ENCODE measurements around the gene PTCH1. TPM values are rescaled to one million over a fixed set of nuclear protein-coding genes. Genes with fewer than 3 reads are reported as not detected.

PTCH1 gene
- total RNA-seq, 1 donor from 2014 or later, result 14.2 TPM

DNA sequence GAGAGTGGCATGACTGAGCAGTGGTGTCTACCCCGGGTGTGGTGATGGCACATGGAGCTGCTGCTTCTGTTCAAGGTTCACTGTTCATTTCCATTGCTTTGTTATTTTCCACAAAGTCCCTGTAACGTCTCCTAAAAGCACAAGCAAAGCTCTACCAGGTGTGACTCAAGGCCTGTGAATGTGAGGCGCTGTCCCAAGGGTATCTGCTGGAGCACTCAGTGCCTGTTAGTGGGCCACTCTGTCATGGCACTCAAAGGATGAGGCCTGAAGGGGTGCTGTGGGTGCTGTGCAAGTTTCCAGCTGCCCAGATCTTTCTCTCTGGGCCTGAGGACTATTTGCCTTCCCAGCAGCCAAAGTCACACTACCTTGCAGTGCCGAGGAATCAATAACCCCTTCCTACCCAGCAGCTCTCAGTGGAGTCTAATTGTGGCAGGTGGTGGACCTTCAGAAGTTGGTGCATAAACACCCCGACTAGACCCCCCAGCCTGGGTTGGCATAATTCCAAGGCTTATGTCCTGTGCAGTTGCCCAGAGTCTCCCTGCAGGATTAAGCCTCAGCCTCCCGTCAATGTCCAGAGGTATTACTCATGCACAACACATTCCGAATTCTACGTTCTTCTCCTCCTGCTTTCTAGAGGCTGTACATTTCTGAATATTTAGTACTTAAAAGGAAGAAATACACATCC lies 17.4 kb upstream of the PTCH1 start:
- Histone ChIP-seq H3K9me3 (no peaks in the 10 kb centered on the region), H3K27ac (no peak overlapping the region), H3K4me1 (no peaks in the 10 kb centered on the region), H3K27me3 (no peaks in the 10 kb centered on the region), H3K36me3 (no peaks in the 10 kb centered on the region), H3K4me3 (no peak overlapping the region)
- intact Hi-C loops (cut with DNase I), result no loop called here
- DNase-seq (ENCODE audit: extremely low spot score in 2 of 2), result no peak
- TF ChIP-seq CTCF (IDR thresholded peaks at IDR 0.05) (no peak), POLR2A (IDR thresholded peaks at IDR 0.05) (no peak), POLR2AphosphoS5 (IDR thresholded peaks at IDR 0.05; ENCODE audit: insufficient read depth in 1 of 2, low read depth in 1 of 2) (no peak)

DNA sequence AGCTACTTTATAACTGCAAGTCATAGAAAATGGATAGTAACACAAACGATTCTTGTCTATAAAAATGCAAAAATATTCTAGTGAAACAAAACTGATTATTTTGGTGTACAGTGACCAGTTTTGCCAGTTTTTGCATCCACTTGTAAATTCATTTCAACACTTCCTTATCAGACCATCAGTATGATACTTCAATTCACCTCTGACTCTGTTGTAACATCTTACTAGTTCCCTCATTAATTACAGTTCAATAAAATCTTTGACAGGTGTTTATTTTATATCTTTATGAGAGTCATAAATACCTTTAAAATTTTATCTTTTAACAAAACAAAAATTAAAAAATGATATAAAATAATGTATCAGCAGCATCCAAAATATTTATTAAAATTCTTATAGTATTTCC lies 13.1 kb upstream of the PTCH1 start:
- H3K27me3 ChIP-seq, result no peaks in the 10 kb centered on the region
- no peak overlapping the region for H3K27ac ChIP-seq
- no peaks in the 10 kb centered on the region for H3K4me1 ChIP-seq
- intact Hi-C loops (cut with DNase I), result loop anchor here (2.0 kb wide), 1 partner anchor 55 kb away; no protein-coding TSS in a partner anchor
- H3K9me3 ChIP-seq, result no peaks in the 10 kb centered on the region
- DNase-seq (ENCODE audit: extremely low spot score in 2 of 2), result no peak
- H3K36me3 ChIP-seq, result no peaks in the 10 kb centered on the region
- TF ChIP-seq CTCF (IDR thresholded peaks at IDR 0.05), result no peak
- TF ChIP-seq POLR2A (IDR thresholded peaks at IDR 0.05), result no peak
- no peak for TF ChIP-seq POLR2AphosphoS5 (IDR thresholded peaks at IDR 0.05; ENCODE audit: insufficient read depth in 1 of 2, low read depth in 1 of 2)
- H3K4me3 ChIP-seq, result no peak overlapping the region

GRCh38 chr9:95528908-95529502 lies 12.2 kb upstream of the PTCH1 start:
- Histone ChIP-seq H3K27me3 (no peaks in the 10 kb centered on the region), H3K27ac (no peak overlapping the region), H3K4me3 (no peak overlapping the region), H3K4me1 (no peaks in the 10 kb centered on the region), H3K36me3 (no peaks in the 10 kb centered on the region), H3K9me3 (no peaks in the 10 kb centered on the region)
- DNase-seq (ENCODE audit: extremely low spot score in 2 of 2), result no peak
- intact Hi-C loops (cut with DNase I), result loop anchor here (2.0 kb wide), 1 partner anchor 56 kb away; no protein-coding TSS in a partner anchor
- TF ChIP-seq POLR2AphosphoS5 (IDR thresholded peaks at IDR 0.05; ENCODE audit: insufficient read depth in 1 of 2, low read depth in 1 of 2) (no peak), CTCF (IDR thresholded peaks at IDR 0.05) (no peak), POLR2A (IDR thresholded peaks at IDR 0.05) (no peak)

DNA sequence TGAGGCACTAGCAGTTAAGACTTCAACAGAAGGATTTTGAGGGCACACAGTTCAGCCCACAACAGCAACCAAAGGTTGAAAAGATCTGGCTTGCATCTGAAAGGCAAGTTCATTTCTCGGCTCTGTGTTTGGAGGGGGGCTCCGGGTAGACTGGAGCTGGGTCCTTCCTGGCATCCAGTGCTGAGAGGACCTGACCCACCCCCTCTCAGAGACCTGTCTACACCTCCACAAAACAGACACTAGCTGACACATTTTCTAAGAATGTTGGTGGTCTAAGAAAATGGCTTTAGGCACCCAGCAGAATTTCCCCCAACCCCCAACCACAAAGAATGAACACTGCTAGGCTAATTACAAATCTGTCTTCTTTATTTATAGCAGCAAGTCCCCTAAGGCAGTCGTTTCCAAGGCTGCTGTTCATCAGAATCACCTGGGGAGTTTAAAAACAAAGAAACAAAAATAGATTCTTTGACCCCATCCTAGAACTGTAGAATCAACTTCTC lies 6.2 kb upstream of the PTCH1 start:
- intact Hi-C loops (cut with DNase I), result no loop called here
- H3K27me3 ChIP-seq, result no peaks in the 10 kb centered on the region
- H3K36me3 ChIP-seq, result no peaks in the 10 kb centered on the region
- TF ChIP-seq CTCF (IDR thresholded peaks at IDR 0.05) (no peak), POLR2AphosphoS5 (IDR thresholded peaks at IDR 0.05; ENCODE audit: insufficient read depth in 1 of 2, low read depth in 1 of 2) (no peak), POLR2A (IDR thresholded peaks at IDR 0.05) (no peak)
- no peaks in the 10 kb centered on the region for H3K9me3 ChIP-seq
- DNase-seq (ENCODE audit: extremely low spot score in 2 of 2), result no peak
- no peak overlapping the region for H3K4me3 ChIP-seq
- H3K4me1 ChIP-seq, result no peaks in the 10 kb centered on the region
- H3K27ac ChIP-seq, result no peak overlapping the region

DNA sequence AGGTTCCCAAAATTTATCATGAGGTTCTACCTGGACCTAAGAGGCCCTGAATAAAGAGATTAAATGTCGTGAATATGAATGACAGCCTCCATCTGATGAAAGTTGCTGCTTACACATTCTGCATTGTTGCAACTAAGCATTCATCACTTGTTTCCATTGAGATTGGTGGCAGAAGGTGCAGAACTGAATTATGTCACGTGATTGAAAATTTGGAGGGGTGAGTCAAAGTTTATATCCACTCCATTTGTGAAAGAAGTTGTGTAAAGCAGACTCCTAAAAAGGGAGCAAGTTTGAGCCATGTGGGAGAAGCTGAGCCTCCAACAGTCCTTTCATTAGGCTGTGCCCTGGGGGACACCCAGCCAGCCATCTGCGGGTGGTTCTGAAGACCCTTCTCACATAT lies 4.9 kb upstream of the PTCH1 start:
- Histone ChIP-seq H3K36me3 (no peaks in the 10 kb centered on the region), H3K27me3 (no peaks in the 10 kb centered on the region), H3K4me3 (no peak overlapping the region), H3K4me1 (no peaks in the 10 kb centered on the region), H3K9me3 (no peaks in the 10 kb centered on the region), H3K27ac (no peak overlapping the region)
- intact Hi-C loops (cut with DNase I), result no loop called here
- no peak for DNase-seq (ENCODE audit: extremely low spot score in 2 of 2)
- no peak for TF ChIP-seq POLR2AphosphoS5 (IDR thresholded peaks at IDR 0.05; ENCODE audit: insufficient read depth in 1 of 2, low read depth in 1 of 2)
- TF ChIP-seq CTCF (IDR thresholded peaks at IDR 0.05), result no peak
- no peak for TF ChIP-seq POLR2A (IDR thresholded peaks at IDR 0.05)
